ENCODE results near the gene AQP12A. TPM values are rescaled to one million over a fixed set of nuclear protein-coding genes. Genes with fewer than 3 reads are reported as not detected.
A peak's percentile ranks its signal among the peaks of the same experiment; 100 is the strongest.
"Not testable (repeated sequence)": the region's sequence is repeated elsewhere in the genome, so short reads cannot be mapped to it uniquely, and the experiment has no call there.

Gene AQP12A
- not detected for total RNA-seq
- not detected for polyA plus RNA-seq
- long read RNA-seq, donor 1, result 0 reads
- long read RNA-seq, donor 2, result 0 reads
- long read RNA-seq, donor 3, result 0 reads
- long read RNA-seq, donor 4, result 0 reads
- long read RNA-seq, donor 5, result 0 reads
- long read RNA-seq, donor 6, result 0 reads
- long read RNA-seq, donor 7, result 0 reads
- long read RNA-seq, donor 8, result 0 reads
- long read RNA-seq, donor 9, result 0 reads
- long read RNA-seq, donor 10, result 0 reads

- H3K27me3 ChIP-seq; H3K4me1 ChIP-seq; H3K27ac ChIP-seq; H3K4me3 ChIP-seq; H3K9me3 ChIP-seq; H3K36me3 ChIP-seq; intact Hi-C loops (cut with DNase I; ENCODE audit: low total_unique reads); DNase-seq: not testable (repeated sequence)
- WGBS, 5 donors, result 80 to 91% (median 90%) methylated on average over 4 to 29 of the region's 37 CpGs
These were observed at the start of gene AQP12A for GRCh38 chr2:240691631-240692420. AQP12A (plus strand) TSS chr2:240691866; CDS start chr2:240691914, 48 bp downstream.

- TF ChIP-seq CTCF (IDR thresholded peaks at IDR 0.05), result no peak
- no peak for TF ChIP-seq POLR2AphosphoS5 (IDR thresholded peaks at IDR 0.05)
- no peak for TF ChIP-seq EP300 (IDR thresholded peaks at IDR 0.05)
- TF ChIP-seq POLR2A (IDR thresholded peaks at IDR 0.05), result no peak
- no peaks in the 10 kb centered on the region for H3K9me3 ChIP-seq
- WGBS, 5 donors, result 81 to 86% (median 83%) methylated on average over 5 to 36 of the region's 36 CpGs
- no peaks in the 10 kb centered on the region for H3K36me3 ChIP-seq
- no peaks in the 10 kb centered on the region for H3K4me1 ChIP-seq
- peak; percentile 1 to 22 for DNase-seq
- peaks cover 0 to 60% (median 16%) of the 10 kb centered on the region in 3 donors for H3K27me3 ChIP-seq
- H3K4me3 ChIP-seq, result no peak overlapping the region
- H3K27ac ChIP-seq, result no peak overlapping the region
- intact Hi-C loops (cut with DNase I; ENCODE audit: low total_unique reads), result no loop called here
These were observed 49.4 kb upstream of the AQP12A start for GRCh38 chr2:240642061-240642805.

- Histone ChIP-seq H3K27ac (no peak overlapping the region), H3K9me3 (no peaks in the 10 kb centered on the region), H3K27me3 (peaks cover 0 to 65% (median 16%) of the 10 kb centered on the region in 3 donors), H3K4me3 (no peak overlapping the region), H3K36me3 (no peaks in the 10 kb centered on the region), H3K4me1 (no peaks in the 10 kb centered on the region)
- intact Hi-C loops (cut with DNase I; ENCODE audit: low total_unique reads), result no loop called here
- TF ChIP-seq POLR2A (IDR thresholded peaks at IDR 0.05) (no peak), EP300 (IDR thresholded peaks at IDR 0.05) (no peak), CTCF (IDR thresholded peaks at IDR 0.05) (no peak)
- 86 to 100% (median 93%) methylated on average over 9 to 11 of the region's 11 CpGs for WGBS, 5 donors
- DNase-seq, result no peak
These were observed 48.9 kb upstream of the AQP12A start for GRCh38 chr2:240642806-240643092.

GRCh38 chr2:240643093-240643810, 48.4 kb upstream of the AQP12A start:
- Histone ChIP-seq H3K27ac (no peak overlapping the region), H3K27me3 (peaks cover 0 to 70% (median 17%) of the 10 kb centered on the region in 3 donors), H3K36me3 (no peaks in the 10 kb centered on the region), H3K4me3 (no peak overlapping the region), H3K4me1 (no peaks in the 10 kb centered on the region), H3K9me3 (no peaks in the 10 kb centered on the region)
- WGBS, 5 donors, result 58 to 66% (median 61%) methylated on average over 11 to 13 of the region's 13 CpGs
- DNase-seq, result peak; percentile 1 to 14
- intact Hi-C loops (cut with DNase I; ENCODE audit: low total_unique reads), result no loop called here
- no peak for TF ChIP-seq POLR2A (IDR thresholded peaks at IDR 0.05)
- TF ChIP-seq CTCF (IDR thresholded peaks at IDR 0.05), result no peak
- no peak for TF ChIP-seq POLR2AphosphoS5 (IDR thresholded peaks at IDR 0.05)
- TF ChIP-seq EP300 (IDR thresholded peaks at IDR 0.05), result no peak

Measured in stomach (tissue), 19 donors.